ENCODE measurements around the gene BAHCC1. TPM values are rescaled to one million over a fixed set of nuclear protein-coding genes. Genes with fewer than 3 reads are reported as not detected.
A peak's percentile ranks its signal among the peaks of the same experiment; 100 is the strongest.

The BAHCC1 gene
- total RNA-seq, 2 donors from 2014 or later, result 0.02 to 0.14 TPM

DNA sequence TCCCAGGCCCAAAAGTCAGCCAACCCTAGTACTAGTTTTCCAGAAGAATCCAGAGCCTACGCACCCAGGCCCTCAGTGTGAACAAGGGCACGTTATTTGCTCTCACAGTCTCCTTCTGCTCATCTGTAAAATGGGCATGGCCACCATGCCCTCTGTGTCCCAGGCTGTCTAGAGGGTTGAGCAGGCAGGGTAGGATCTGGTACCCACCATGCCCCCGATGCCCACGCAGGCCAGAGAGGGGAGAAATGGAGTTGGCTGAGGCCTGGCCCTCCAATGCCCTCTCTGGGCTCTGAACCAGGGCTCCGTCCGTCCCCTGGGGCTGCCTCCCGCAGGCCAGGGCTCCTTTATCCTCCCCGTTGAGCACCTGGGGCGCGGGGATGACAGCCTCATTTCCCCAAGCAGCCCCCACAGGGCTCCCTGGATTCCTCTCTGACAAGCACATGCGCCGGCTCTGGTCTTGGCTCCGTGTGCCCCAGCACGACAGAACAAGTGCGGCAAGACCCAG is 9.1 kb upstream of the BAHCC1 start:
- no peak for DNase-seq

DNA sequence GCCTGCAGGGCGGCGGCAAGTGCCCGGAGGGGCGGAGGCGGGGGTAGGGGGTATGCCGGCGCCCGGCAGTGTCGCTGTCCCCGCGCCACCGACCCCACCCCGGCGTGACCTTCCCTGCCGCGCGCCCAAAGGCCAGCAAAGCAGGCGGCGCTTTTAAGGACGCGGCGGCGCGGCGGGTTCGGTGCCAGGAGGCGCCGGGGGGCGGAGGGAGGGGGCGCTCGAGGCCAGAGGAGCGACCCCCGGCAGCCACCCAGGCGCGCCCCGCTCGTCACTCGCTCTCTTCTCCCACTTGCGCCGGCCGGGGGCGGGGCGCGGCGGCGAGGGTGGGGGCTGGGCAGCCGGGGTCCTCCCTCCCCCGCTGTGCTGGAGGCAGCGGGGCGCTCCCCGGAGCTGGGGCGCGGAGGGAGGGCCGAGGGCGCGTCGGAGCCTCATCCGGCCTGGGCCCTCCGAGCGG is 8.6 kb upstream of the BAHCC1 start:
- DNase-seq, result peak in 1 of 2 donors; percentile 46
- Mint-ChIP-seq H3K27ac (no peak overlapping the region), H3K36me3 (ENCODE audit: insufficient read depth in 2 of 2) (no peaks in the 10 kb centered on the region)

More for the DNA sequence above, 9.1 kb upstream of the BAHCC1 start:
- Mint-ChIP-seq H3K4me3 (peak overlapping the region in 1 of 2 donors; percentile 61), H3K27ac (no peak overlapping the region), H3K4me1 (ENCODE audit: low read depth) (no peaks in the 10 kb centered on the region), H3K36me3 (ENCODE audit: insufficient read depth in 2 of 2) (no peaks in the 10 kb centered on the region), H3K9me3 (no peaks in the 10 kb centered on the region), H3K27me3 (ENCODE audit: low read depth) (peaks cover 49% of the 10 kb centered on the region)
- ATAC-seq (replicated peaks in 1 of 2), result no peak

DNA sequence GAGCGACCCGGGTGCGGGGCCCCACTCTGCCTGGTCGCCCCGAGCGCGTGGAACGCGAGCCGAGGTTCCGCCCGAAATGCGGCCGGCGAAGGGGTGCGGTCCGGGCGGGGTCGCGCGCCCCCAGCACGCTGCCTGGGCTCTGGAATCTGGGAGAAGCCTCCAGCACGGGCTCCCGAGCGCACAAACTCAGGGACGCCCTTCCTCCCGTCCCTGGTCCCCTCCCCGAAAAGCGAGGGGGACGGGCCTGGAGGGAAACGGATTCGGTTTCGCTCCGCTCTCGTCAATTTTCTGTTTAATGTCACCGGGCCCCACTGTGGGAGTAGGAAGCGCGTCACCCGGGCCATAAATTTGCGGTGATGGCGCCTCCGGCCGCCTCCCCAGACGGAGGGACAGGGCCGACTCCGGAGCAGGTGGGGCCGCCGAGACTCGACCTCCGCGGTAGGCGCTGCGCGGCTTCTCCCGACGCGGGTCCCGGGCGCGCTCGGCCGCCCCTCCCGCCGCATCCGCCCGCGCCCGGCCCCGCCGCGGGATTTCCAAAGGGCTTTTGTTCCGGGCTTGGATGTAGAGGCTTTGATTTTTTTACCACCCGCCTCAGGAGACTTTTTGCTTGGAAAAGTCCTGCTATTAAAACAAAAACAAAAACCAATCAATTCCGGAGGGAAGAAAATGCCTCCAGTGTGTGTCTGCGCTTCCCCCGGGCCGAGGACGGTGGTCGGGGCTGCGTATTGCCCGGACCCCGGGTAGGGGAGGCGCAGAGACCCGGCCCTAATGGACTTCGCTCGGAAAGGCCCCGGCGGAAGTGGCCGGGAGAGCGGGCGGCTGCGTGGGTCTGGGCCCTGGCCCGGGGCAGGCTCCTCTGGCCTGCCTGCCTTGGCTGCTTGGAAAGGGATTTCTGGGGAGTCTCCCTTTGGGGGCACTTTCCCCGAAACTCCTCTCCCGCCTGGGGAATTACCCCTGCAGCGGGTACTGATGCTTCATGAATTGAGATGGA is 7.9 kb upstream of the BAHCC1 start:
- Mint-ChIP-seq H3K4me3 (peak overlapping the region; percentile 74 to 76), H3K4me1 (ENCODE audit: low read depth) (no peaks in the 10 kb centered on the region), H3K27ac (no peak overlapping the region), H3K27me3 (ENCODE audit: low read depth) (peaks cover 56% of the 10 kb centered on the region), H3K9me3 (no peaks in the 10 kb centered on the region), H3K36me3 (ENCODE audit: insufficient read depth in 2 of 2) (no peaks in the 10 kb centered on the region)
- DNase-seq (peak; percentile 59 to 69), ATAC-seq (replicated peaks in 1 of 2) (peak; percentile 67 to 70)

More for the DNA sequence above, 8.6 kb upstream of the BAHCC1 start:
- peak; percentile 61 to 74 for ATAC-seq (replicated peaks in 1 of 2)
- no peaks in the 10 kb centered on the region for H3K4me1 Mint-ChIP-seq (ENCODE audit: low read depth)
- H3K4me3 Mint-ChIP-seq, result peak overlapping the region in 1 of 2 donors; percentile 61
- H3K27me3 Mint-ChIP-seq (ENCODE audit: low read depth), result peaks cover 49% of the 10 kb centered on the region
- H3K9me3 Mint-ChIP-seq, result no peaks in the 10 kb centered on the region

DNA sequence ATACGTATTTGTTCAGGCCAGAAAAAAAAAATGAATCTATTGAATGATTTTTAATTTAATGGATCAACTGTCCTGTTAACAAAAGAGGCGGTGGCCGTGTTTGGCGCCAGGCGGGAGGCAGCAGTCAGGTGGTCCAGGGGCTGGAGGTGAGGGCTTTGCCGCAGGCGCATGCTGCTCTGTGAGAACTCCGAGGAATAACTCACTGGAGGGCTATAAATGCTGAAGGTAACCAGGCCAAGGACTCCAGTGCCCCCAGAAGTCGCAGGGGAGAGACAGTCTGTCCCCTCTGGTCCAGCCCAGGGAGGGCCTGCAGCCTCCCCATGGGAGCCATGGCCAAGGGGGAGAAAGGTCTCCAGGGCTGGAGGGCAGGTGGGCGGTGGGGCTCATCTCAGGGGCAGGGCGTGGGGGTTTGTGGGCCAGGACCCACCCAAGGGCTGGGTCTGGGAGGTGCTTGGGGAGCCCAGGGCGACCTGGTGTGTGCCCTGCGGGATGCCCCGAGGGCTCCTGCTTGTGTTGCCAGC is 7.1 kb upstream of the BAHCC1 start:
- no peak for DNase-seq
- no peaks in the 10 kb centered on the region for H3K4me1 Mint-ChIP-seq (ENCODE audit: low read depth)
- peaks cover 59% of the 10 kb centered on the region for H3K27me3 Mint-ChIP-seq (ENCODE audit: low read depth)
- no peak for ATAC-seq (replicated peaks in 1 of 2)
- H3K36me3 Mint-ChIP-seq (ENCODE audit: insufficient read depth in 2 of 2), result no peaks in the 10 kb centered on the region
- no peak overlapping the region for H3K27ac Mint-ChIP-seq
- H3K9me3 Mint-ChIP-seq, result no peaks in the 10 kb centered on the region
- peak overlapping the region; percentile 53 to 74 for H3K4me3 Mint-ChIP-seq

DNA sequence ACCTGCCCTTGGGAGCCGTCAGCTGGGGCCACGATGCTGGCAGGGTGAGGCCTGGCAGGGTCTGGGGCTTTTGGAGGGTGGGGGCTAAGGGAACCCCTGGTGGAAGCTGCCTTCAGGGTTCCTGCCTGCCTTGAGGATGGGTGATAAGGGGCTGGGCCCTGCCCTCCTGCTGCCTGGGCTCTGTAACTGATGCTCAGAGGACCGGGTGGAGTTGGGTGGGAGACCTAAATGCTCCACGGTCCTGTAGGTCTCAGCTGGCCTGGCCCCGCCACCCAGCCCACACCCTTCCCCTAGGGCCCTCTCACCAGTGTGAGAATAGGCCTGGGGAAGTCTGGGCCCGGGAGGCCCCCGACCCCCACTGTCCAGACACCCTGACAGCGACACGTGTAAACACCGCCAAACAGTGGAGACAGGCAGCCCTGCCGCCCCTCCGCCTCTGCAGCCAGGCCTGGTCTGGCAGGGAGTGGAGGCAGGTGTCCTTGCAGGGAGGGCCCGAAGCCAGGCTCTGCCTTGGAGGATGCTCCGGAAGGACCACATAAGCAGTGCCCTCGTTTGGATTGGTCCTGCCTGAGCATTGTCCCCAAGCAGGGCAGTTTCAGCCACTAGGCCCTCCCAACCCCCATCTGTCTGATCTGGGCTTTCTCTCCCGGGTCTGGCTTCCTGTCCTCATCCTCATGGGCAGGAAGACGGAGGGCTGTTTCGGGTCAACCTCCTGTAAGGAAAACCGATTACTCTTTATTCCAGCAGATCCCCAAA is 6.5 kb upstream of the BAHCC1 start:
- DNase-seq (no peak), ATAC-seq (replicated peaks in 1 of 2) (no peak)
- no peaks in the 10 kb centered on the region for H3K9me3 Mint-ChIP-seq
- peaks cover under 1% of the 10 kb centered on the region for H3K4me1 Mint-ChIP-seq (ENCODE audit: low read depth)
- no peak overlapping the region for H3K27ac Mint-ChIP-seq
- H3K4me3 Mint-ChIP-seq, result peak overlapping the region in 1 of 2 donors; percentile 25
- H3K36me3 Mint-ChIP-seq (ENCODE audit: insufficient read depth in 2 of 2), result no peaks in the 10 kb centered on the region
- H3K27me3 Mint-ChIP-seq (ENCODE audit: low read depth), result peaks cover 59% of the 10 kb centered on the region

DNA sequence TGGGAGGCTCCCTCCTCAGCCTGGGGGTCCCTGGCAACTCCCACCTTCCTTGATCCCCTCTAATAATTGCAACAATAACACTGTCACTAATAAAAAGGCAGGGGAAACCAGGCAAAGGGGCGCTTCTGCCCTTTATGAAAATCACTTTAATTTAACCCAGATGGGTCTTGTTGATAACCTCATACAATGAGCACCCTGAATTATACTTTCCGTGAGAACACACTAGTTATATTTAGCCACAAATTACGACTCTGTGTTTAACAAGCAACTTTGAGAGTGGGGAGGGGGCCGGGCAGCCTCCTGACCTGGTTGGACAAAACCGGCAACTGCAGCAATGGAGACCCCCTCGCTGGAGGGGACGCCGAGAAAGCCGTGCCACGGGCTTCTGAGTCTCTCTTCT is 5.7 kb upstream of the BAHCC1 start:
- Mint-ChIP-seq H3K27me3 (ENCODE audit: low read depth) (peaks cover 67% of the 10 kb centered on the region), H3K4me3 (no peak overlapping the region), H3K9me3 (no peaks in the 10 kb centered on the region), H3K36me3 (ENCODE audit: insufficient read depth in 2 of 2) (no peaks in the 10 kb centered on the region), H3K4me1 (ENCODE audit: low read depth) (peaks cover 8% of the 10 kb centered on the region), H3K27ac (no peak overlapping the region)
- ATAC-seq (replicated peaks in 1 of 2), result no peak
- DNase-seq, result no peak

DNA sequence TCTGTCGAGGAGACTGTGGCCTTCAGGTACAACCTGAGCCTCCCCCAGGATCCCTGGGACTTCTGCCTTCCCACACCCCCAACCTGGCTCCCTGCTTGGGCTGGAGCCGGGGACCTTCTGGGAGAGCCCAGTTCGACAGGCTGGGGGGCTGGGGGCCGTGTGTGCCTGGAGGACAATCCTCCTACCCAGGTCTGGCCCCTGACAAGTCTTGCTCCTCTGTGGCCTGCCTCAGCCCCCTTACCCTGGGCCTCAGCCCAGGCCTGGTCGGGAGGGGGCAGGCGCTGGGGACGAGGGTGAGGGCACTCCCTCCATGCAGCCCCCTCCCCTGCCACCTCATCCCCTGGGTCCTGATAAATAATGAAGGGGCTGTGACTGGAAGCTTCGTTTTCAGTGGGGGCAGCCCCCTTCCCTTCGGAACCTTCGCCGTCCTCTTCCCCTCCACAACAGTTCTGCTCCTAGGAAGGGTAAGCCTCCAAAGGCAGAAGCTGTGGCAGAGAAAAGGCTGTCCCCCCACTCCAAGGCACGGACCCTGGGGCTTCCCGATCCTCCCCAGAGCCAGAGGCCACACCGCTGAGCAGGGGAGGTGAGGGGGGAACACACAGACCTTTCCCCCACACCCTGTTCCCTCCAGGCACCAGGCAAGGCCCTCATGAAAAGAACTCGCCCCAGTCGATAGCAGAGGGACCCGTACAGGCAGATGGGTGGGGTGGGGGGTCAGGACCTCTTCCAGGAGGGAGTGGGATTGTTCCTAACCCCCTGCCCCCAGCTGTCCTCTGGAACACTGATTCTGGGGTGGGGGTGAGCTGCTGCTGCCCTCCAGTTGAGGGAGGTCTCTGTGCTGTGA is 5.0 kb upstream of the BAHCC1 start:
- H3K27ac Mint-ChIP-seq, result no peak overlapping the region
- H3K27me3 Mint-ChIP-seq (ENCODE audit: low read depth), result peaks cover 73% of the 10 kb centered on the region
- DNase-seq (no peak), ATAC-seq (replicated peaks in 1 of 2) (no peak)
- no peaks in the 10 kb centered on the region for H3K9me3 Mint-ChIP-seq
- H3K36me3 Mint-ChIP-seq (ENCODE audit: insufficient read depth in 2 of 2), result peaks cover under 1 to 1% of the 10 kb centered on the region in 2 donors
- H3K4me1 Mint-ChIP-seq (ENCODE audit: low read depth), result peaks cover 15% of the 10 kb centered on the region
- H3K4me3 Mint-ChIP-seq, result no peak overlapping the region

DNA sequence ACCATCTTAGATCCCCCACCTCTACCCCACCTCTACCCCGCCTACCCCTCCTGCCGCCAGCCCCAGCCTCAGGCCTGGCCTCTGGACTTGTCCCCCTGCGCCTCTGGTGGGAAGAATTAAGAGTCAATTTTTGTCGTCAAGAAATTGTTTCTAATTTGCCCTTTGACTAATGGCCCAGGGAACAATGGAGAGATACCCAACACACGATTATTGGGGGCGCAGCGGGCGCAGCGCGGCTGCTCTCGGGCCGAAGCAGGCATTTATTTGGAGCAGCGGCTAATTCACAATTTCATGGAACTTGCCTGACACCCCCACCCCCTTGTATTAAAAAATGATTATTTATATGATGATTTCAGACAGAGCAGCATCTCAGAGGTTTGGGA is 4.4 kb upstream of the BAHCC1 start:
- Mint-ChIP-seq H3K27me3 (ENCODE audit: low read depth) (peaks cover 72% of the 10 kb centered on the region), H3K4me1 (ENCODE audit: low read depth) (peaks cover 20% of the 10 kb centered on the region), H3K4me3 (no peak overlapping the region), H3K36me3 (ENCODE audit: insufficient read depth in 2 of 2) (peaks cover 1 to 2% of the 10 kb centered on the region in 2 donors), H3K27ac (no peak overlapping the region), H3K9me3 (no peaks in the 10 kb centered on the region)
- DNase-seq (no peak), ATAC-seq (replicated peaks in 1 of 2) (no peak)

- peaks cover 1 to 2% of the 10 kb centered on the region in 2 donors for H3K36me3 Mint-ChIP-seq (ENCODE audit: insufficient read depth in 2 of 2)
- H3K4me3 Mint-ChIP-seq, result peak overlapping the region in 1 of 2 donors; percentile 12
- H3K27ac Mint-ChIP-seq, result no peak overlapping the region
- DNase-seq, result no peak
- no peak for ATAC-seq (replicated peaks in 1 of 2)
- H3K4me1 Mint-ChIP-seq (ENCODE audit: low read depth), result peaks cover 20% of the 10 kb centered on the region
- peaks cover 67% of the 10 kb centered on the region for H3K27me3 Mint-ChIP-seq (ENCODE audit: low read depth)
- no peaks in the 10 kb centered on the region for H3K9me3 Mint-ChIP-seq
These were observed 3.8 kb upstream of the BAHCC1 start for GRCh38 chr17:81391293-81391935.

GRCh38 chr17:81391936-81392908 is 3.0 kb upstream of the BAHCC1 start:
- H3K9me3 Mint-ChIP-seq, result no peaks in the 10 kb centered on the region
- H3K4me1 Mint-ChIP-seq (ENCODE audit: low read depth), result peaks cover 20% of the 10 kb centered on the region
- peak overlapping the region; percentile 57 for H3K27ac Mint-ChIP-seq
- peaks cover 65% of the 10 kb centered on the region for H3K27me3 Mint-ChIP-seq (ENCODE audit: low read depth)
- H3K4me3 Mint-ChIP-seq, result peak overlapping the region; percentile 65
- ATAC-seq (replicated peaks in 1 of 2), result no peak
- H3K36me3 Mint-ChIP-seq (ENCODE audit: insufficient read depth in 2 of 2), result peaks cover 1 to 2% of the 10 kb centered on the region in 2 donors
- no peak for DNase-seq
